Measurements from ENCODE around the gene LRRC4B. TPM values are rescaled to one million over a fixed set of nuclear protein-coding genes. Genes with fewer than 3 reads are reported as not detected.

Gene LRRC4B
- total RNA-seq, 4 donors from 2014 or later, result 0.84 to 1.6 (median 1.4) TPM

DNA sequence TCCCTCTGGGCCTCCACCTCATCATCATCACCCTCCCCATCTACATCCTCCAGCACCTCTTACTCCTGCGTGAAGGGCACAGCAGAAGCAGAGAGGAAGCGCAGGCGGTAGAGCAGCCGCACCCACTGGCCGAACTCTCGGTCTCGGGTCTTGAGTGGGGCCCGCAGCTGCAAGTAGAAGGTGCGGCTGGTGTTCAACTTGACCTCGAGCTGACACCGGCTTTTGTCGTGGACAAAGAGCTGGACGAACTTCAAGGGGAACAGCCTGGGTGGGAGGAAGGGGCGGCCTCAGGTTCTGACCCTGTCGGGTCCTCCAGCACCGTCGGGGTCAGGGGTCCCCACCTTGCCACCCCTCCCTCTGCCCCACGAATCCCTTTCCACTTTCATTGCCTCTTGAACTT is 100.7 kb downstream of the LRRC4B start:
- no peak for ATAC-seq (ENCODE audit: low FRiP score)
- no peak for DNase-seq (ENCODE audit: low spot score)
- TF ChIP-seq, protein P1, sequence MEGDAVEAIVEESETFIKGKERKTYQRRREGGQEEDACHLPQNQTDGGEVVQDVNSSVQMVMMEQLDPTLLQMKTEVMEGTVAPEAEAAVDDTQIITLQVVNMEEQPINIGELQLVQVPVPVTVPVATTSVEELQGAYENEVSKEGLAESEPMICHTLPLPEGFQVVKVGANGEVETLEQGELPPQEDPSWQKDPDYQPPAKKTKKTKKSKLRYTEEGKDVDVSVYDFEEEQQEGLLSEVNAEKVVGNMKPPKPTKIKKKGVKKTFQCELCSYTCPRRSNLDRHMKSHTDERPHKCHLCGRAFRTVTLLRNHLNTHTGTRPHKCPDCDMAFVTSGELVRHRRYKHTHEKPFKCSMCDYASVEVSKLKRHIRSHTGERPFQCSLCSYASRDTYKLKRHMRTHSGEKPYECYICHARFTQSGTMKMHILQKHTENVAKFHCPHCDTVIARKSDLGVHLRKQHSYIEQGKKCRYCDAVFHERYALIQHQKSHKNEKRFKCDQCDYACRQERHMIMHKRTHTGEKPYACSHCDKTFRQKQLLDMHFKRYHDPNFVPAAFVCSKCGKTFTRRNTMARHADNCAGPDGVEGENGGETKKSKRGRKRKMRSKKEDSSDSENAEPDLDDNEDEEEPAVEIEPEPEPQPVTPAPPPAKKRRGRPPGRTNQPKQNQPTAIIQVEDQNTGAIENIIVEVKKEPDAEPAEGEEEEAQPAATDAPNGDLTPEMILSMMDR (IDR thresholded peaks at IDR 0.05), result no peak

Other genes starting within 250 kb of the LRRC4B start
- gene KCNC3, start 239.1 kb downstream of the LRRC4B start, total RNA-seq, result under 1 TPM; 0.28 to 0.72 (median 0.31) TPM
- 1 to 10 TPM in 2 of 4 donors, not detected in 2; 1.3 TPM for gene NAPSA, start 202.8 kb downstream of the LRRC4B start, total RNA-seq
- 10 to 100 TPM; 73.5 to 93.5 (median 82.0) TPM for gene NR1H2, start 192.0 kb downstream of the LRRC4B start, total RNA-seq
- gene POLD1, start 184.1 kb downstream of the LRRC4B start, total RNA-seq, result 10 to 100 TPM; 10.0 to 17.2 (median 11.7) TPM
- under 1 TPM in 1 of 4 donors, not detected in 3; 0.37 TPM for gene SPIB, start 149.5 kb downstream of the LRRC4B start, total RNA-seq
- under 1 TPM in 2 of 4 donors, not detected in 2; 0.09 to 0.12 TPM for gene MYBPC2, start 135.5 kb downstream of the LRRC4B start, total RNA-seq
- 10 to 100 TPM; 41.6 to 52.1 (median 47.5) TPM for gene EMC10, start 91.9 kb downstream of the LRRC4B start, total RNA-seq
- 1 to 10 TPM in 1 of 4 donors, not detected in 3; 1.1 TPM for gene GARIN5A, start 91.6 kb downstream of the LRRC4B start, total RNA-seq
- 10 to 100 TPM; 20.4 to 32.0 (median 23.0) TPM for gene JOSD2, start 57.2 kb downstream of the LRRC4B start, total RNA-seq
- gene ASPDH, start 54.5 kb downstream of the LRRC4B start, total RNA-seq, result not detected
- gene SYT3, start 71.4 kb upstream of the LRRC4B start, total RNA-seq, result not detected
- not detected for gene C19orf81, start 81.0 kb upstream of the LRRC4B start, total RNA-seq
- gene SHANK1, start 151.4 kb upstream of the LRRC4B start, total RNA-seq, result 1 to 10 TPM in 1 of 4 donors, under 1 TPM in 1, not detected in 2; 0.37 to 2.2 TPM
- 10 to 100 TPM; 17.1 to 32.0 (median 21.9) TPM for gene CLEC11A, start 154.9 kb upstream of the LRRC4B start, total RNA-seq
- gene GPR32, start 202.0 kb upstream of the LRRC4B start, total RNA-seq, result not detected
- not detected for gene ACP4, start 222.0 kb upstream of the LRRC4B start, total RNA-seq

Measured in omental fat pad (tissue), 4 donors.